ENCODE results near the gene ROR2.
A peak's percentile ranks its signal among the peaks of the same experiment; 100 is the strongest.

ROR2 gene

GRCh38 chr9:91676046-91676445 lies 274.0 kb downstream of the ROR2 start:
- TF ChIP-seq CTCF (conservative IDR thresholded peaks at IDR 0.05; ENCODE audit: low read depth, low read length): 0 out of 2 replicates have a peak, but pooled peaks have one; percentile 33
- no peaks in the 10 kb centered on the region for H3K27me3 ChIP-seq (ENCODE audit: insufficient read depth, low read depth)

GRCh38 chr9:91664663-91665062 lies 285.4 kb downstream of the ROR2 start:
- TF ChIP-seq CTCF (conservative IDR thresholded peaks at IDR 0.05; ENCODE audit: low read depth, low read length): no peak

More at GRCh38 chr9:91676046-91676445, 274.0 kb downstream of the ROR2 start:
- H3K4me3 ChIP-seq (IDR thresholded peaks at IDR 0.05; ENCODE audit: insufficient read depth, low read depth, low read length): no peak overlapping the region
- H4K20me1 ChIP-seq (ENCODE audit: insufficient read depth): no peaks in the 10 kb centered on the region
- H3K9ac ChIP-seq: no peak overlapping the region
- no peak overlapping the region for H2AFZ ChIP-seq (ENCODE audit: low read depth)
- no peaks in the 10 kb centered on the region for H3K36me3 ChIP-seq (ENCODE audit: insufficient read depth)
- H3K4me1 ChIP-seq (ENCODE audit: low read depth, poor library complexity, severe bottlenecking): no peaks in the 10 kb centered on the region
- no peak overlapping the region for H3K4me2 ChIP-seq
- H3K79me2 ChIP-seq (ENCODE audit: insufficient read depth, low read depth): no peaks in the 10 kb centered on the region
- no peak overlapping the region for H3K27ac ChIP-seq

GRCh38 chr9:91663858-91664257 lies 286.2 kb downstream of the ROR2 start:
- Histone ChIP-seq H3K9ac (no peak overlapping the region), H3K4me1 (ENCODE audit: low read depth, poor library complexity, severe bottlenecking) (no peaks in the 10 kb centered on the region), H3K79me2 (ENCODE audit: insufficient read depth, low read depth) (no peaks in the 10 kb centered on the region), H3K27ac (no peak overlapping the region), H3K4me3 (IDR thresholded peaks at IDR 0.05; ENCODE audit: insufficient read depth, low read depth, low read length) (no peak overlapping the region), H3K36me3 (ENCODE audit: insufficient read depth) (no peaks in the 10 kb centered on the region), H2AFZ (ENCODE audit: low read depth) (no peak overlapping the region), H3K4me2 (no peak overlapping the region), H3K27me3 (ENCODE audit: insufficient read depth, low read depth) (no peaks in the 10 kb centered on the region), H4K20me1 (ENCODE audit: insufficient read depth) (no peaks in the 10 kb centered on the region)
- TF ChIP-seq CTCF (conservative IDR thresholded peaks at IDR 0.05; ENCODE audit: low read depth, low read length): no peak

More at GRCh38 chr9:91664663-91665062, 285.4 kb downstream of the ROR2 start:
- no peaks in the 10 kb centered on the region for H3K36me3 ChIP-seq (ENCODE audit: insufficient read depth)
- no peak overlapping the region for H3K27ac ChIP-seq
- no peak overlapping the region for H3K4me2 ChIP-seq
- H3K4me3 ChIP-seq (IDR thresholded peaks at IDR 0.05; ENCODE audit: insufficient read depth, low read depth, low read length): no peak overlapping the region
- H4K20me1 ChIP-seq (ENCODE audit: insufficient read depth): no peaks in the 10 kb centered on the region
- no peaks in the 10 kb centered on the region for H3K4me1 ChIP-seq (ENCODE audit: low read depth, poor library complexity, severe bottlenecking)
- H2AFZ ChIP-seq (ENCODE audit: low read depth): no peak overlapping the region
- H3K79me2 ChIP-seq (ENCODE audit: insufficient read depth, low read depth): no peaks in the 10 kb centered on the region
- no peak overlapping the region for H3K9ac ChIP-seq
- no peaks in the 10 kb centered on the region for H3K27me3 ChIP-seq (ENCODE audit: insufficient read depth, low read depth)

GRCh38 chr9:91661451-91661850 lies 288.6 kb downstream of the ROR2 start:
- Histone ChIP-seq H3K9ac (no peak overlapping the region), H3K27ac (no peak overlapping the region), H3K4me3 (IDR thresholded peaks at IDR 0.05; ENCODE audit: insufficient read depth, low read depth, low read length) (no peak overlapping the region), H3K4me1 (ENCODE audit: low read depth, poor library complexity, severe bottlenecking) (no peaks in the 10 kb centered on the region), H2AFZ (ENCODE audit: low read depth) (no peak overlapping the region), H4K20me1 (ENCODE audit: insufficient read depth) (no peaks in the 10 kb centered on the region), H3K79me2 (ENCODE audit: insufficient read depth, low read depth) (no peaks in the 10 kb centered on the region), H3K4me2 (no peak overlapping the region), H3K36me3 (ENCODE audit: insufficient read depth) (no peaks in the 10 kb centered on the region), H3K27me3 (ENCODE audit: insufficient read depth, low read depth) (no peaks in the 10 kb centered on the region)
- TF ChIP-seq CTCF (conservative IDR thresholded peaks at IDR 0.05; ENCODE audit: low read depth, low read length): no peak

Measured in KMS-11 (cell line).